Measurements from ENCODE around the gene CTSW.

Gene CTSW

GRCh38 chr11:65867284-65868071, 12.2 kb upstream of the CTSW start:
- FAIRE-seq: no peak
- no peak for DNase-seq (ENCODE audit: insufficient read length, low spot score)

GRCh38 chr11:65868076-65868667, 11.5 kb upstream of the CTSW start:
- DNase-seq (ENCODE audit: insufficient read length, low spot score) (no peak), FAIRE-seq (no peak)
- TF ChIP-seq POLR2A (IDR thresholded peaks at IDR 0.05; ENCODE audit: low read depth, low read length): peak; percentile 45

More at GRCh38 chr11:65867284-65868071, 12.2 kb upstream of the CTSW start:
- TF ChIP-seq POLR2A (IDR thresholded peaks at IDR 0.05; ENCODE audit: low read depth, low read length): no peak

- no peak for TF ChIP-seq POLR2A (IDR thresholded peaks at IDR 0.05; ENCODE audit: low read depth, low read length)
- FAIRE-seq: no peak
- no peak for DNase-seq (ENCODE audit: insufficient read length, low spot score)
These were observed 10.7 kb upstream of the CTSW start for GRCh38 chr11:65868907-65869306.

- FAIRE-seq (no peak), DNase-seq (ENCODE audit: insufficient read length, low spot score) (no peak)
- no peak for TF ChIP-seq POLR2A (IDR thresholded peaks at IDR 0.05; ENCODE audit: low read depth, low read length)
These were observed 9.9 kb upstream of the CTSW start for GRCh38 chr11:65869643-65870306.

GRCh38 chr11:65870307-65870658, 9.4 kb upstream of the CTSW start:
- TF ChIP-seq POLR2A (IDR thresholded peaks at IDR 0.05; ENCODE audit: low read depth, low read length): no peak
- DNase-seq (ENCODE audit: insufficient read length, low spot score) (no peak), FAIRE-seq (no peak)

- DNase-seq (ENCODE audit: insufficient read length, low spot score) (no peak), FAIRE-seq (no peak)
- no peak for TF ChIP-seq POLR2A (IDR thresholded peaks at IDR 0.05; ENCODE audit: low read depth, low read length)
These were observed 8.6 kb upstream of the CTSW start for GRCh38 chr11:65870706-65871681.

- DNase-seq (ENCODE audit: insufficient read length, low spot score): no peak
- TF ChIP-seq POLR2A (IDR thresholded peaks at IDR 0.05; ENCODE audit: low read depth, low read length): 0 out of 2 replicates have a peak, but pooled peaks have one; percentile 15
- no peak for FAIRE-seq
These were observed 7.7 kb upstream of the CTSW start for GRCh38 chr11:65871811-65872548.

- TF ChIP-seq POLR2A (IDR thresholded peaks at IDR 0.05; ENCODE audit: low read depth, low read length): peak; percentile 31; the same call in 1 of the 2 replicates
- FAIRE-seq: no peak
- DNase-seq (ENCODE audit: insufficient read length, low spot score): no peak
These were observed 6.9 kb upstream of the CTSW start, which contains the start of gene EFEMP2 for GRCh38 chr11:65872586-65873317. Gene EFEMP2 (minus strand): TSS chr11:65872800. CDS start chr11:65872354, 446 bp downstream.

GRCh38 chr11:65873318-65874156, 6.1 kb upstream of the CTSW start:
- DNase-seq (ENCODE audit: insufficient read length, low spot score) (peak; percentile 93), FAIRE-seq (no peak)
- TF ChIP-seq POLR2A (IDR thresholded peaks at IDR 0.05; ENCODE audit: low read depth, low read length): peak; percentile 93

- no peak for FAIRE-seq
- no peak for DNase-seq (ENCODE audit: insufficient read length, low spot score)
- no peak for TF ChIP-seq POLR2A (IDR thresholded peaks at IDR 0.05; ENCODE audit: low read depth, low read length)
These were observed 390 bp downstream of the CTSW start for GRCh38 chr11:65880027-65880426.

- DNase-seq (ENCODE audit: insufficient read length, low spot score): no peak
- FAIRE-seq: no peak
- TF ChIP-seq POLR2A (IDR thresholded peaks at IDR 0.05; ENCODE audit: low read depth, low read length): no peak
These were observed 1.3 kb downstream of the CTSW start for GRCh38 chr11:65880844-65881421.
